ENCODE results near the gene FREM3.

The FREM3 gene

DNA sequence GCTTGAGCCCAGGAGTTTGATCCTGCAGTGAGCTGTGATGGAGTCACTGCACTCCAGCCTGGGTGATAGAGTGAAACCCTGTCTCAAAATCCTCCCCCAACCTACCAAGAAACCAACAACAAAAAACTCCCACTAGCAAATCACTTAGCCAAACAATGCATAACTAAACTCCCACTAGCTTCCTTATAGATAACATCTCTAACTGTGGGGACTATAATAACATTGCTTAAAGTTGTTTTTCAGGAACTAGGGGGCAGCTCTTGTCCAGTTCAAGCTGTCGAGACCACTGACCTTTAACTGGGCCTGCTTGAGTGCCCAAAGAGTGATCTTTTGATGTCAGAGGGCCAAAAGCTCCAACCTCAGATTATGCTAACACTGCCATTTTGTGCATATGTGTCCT, 81.7 kb downstream of the FREM3 start:
- Mint-ChIP-seq H3K27me3 (ENCODE audit: low read depth) (no peaks in the 10 kb centered on the region), H3K36me3 (ENCODE audit: low read depth) (no peaks in the 10 kb centered on the region), H3K4me1 (peaks cover 31% of the 10 kb centered on the region), H3K4me3 (no peak overlapping the region), H3K27ac (peak overlapping the region; percentile 25 to 82 (median 59)), H3K9me3 (no peaks in the 10 kb centered on the region)
- TF ChIP-seq, protein P1, sequence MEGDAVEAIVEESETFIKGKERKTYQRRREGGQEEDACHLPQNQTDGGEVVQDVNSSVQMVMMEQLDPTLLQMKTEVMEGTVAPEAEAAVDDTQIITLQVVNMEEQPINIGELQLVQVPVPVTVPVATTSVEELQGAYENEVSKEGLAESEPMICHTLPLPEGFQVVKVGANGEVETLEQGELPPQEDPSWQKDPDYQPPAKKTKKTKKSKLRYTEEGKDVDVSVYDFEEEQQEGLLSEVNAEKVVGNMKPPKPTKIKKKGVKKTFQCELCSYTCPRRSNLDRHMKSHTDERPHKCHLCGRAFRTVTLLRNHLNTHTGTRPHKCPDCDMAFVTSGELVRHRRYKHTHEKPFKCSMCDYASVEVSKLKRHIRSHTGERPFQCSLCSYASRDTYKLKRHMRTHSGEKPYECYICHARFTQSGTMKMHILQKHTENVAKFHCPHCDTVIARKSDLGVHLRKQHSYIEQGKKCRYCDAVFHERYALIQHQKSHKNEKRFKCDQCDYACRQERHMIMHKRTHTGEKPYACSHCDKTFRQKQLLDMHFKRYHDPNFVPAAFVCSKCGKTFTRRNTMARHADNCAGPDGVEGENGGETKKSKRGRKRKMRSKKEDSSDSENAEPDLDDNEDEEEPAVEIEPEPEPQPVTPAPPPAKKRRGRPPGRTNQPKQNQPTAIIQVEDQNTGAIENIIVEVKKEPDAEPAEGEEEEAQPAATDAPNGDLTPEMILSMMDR (IDR thresholded peaks at IDR 0.05; ENCODE audit: unreplicated experiment in 3 of 3): no peak

DNA sequence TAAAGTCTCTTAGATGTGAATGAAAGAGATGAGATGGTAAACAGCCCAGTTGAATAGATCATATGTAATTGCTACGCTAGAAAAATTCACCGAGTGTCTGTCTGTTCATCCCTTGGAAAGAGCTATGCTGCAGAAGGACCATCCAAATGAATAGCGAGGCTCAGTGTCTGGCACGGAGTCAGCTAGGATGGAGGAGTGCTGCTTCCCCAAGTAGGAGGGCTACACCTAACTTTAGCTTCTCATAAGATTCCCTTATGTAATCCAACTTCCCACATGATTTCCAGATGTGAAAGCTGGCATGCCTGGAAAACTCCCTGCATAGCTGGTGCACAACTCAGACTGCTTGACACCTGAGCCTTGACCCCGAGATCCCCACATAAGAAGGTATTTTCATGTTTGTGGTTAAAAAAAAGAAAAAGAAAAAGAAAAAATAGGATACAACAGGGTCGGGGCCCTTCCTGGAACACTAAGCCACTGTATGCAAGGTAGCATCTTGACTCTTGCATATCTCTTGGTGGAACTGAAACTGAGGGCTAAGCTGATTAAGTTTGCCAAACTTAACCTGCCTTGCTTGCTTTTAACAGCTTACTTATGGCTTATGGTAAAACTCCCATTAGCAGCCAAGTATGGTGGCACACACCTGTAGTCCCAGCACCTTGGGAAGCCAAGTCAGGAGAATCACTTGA, 82.3 kb downstream of the FREM3 start:
- peaks cover 25% of the 10 kb centered on the region for H3K4me1 Mint-ChIP-seq
- TF ChIP-seq, protein P1 (IDR thresholded peaks at IDR 0.05; ENCODE audit: unreplicated experiment in 3 of 3): no peak
- H3K27ac Mint-ChIP-seq: peak overlapping the region in 2 of 3 experiments; percentile 67 to 82
- no peaks in the 10 kb centered on the region for H3K9me3 Mint-ChIP-seq
- H3K4me3 Mint-ChIP-seq: no peak overlapping the region
- H3K36me3 Mint-ChIP-seq (ENCODE audit: low read depth): no peaks in the 10 kb centered on the region
- no peaks in the 10 kb centered on the region for H3K27me3 Mint-ChIP-seq (ENCODE audit: low read depth)

DNA sequence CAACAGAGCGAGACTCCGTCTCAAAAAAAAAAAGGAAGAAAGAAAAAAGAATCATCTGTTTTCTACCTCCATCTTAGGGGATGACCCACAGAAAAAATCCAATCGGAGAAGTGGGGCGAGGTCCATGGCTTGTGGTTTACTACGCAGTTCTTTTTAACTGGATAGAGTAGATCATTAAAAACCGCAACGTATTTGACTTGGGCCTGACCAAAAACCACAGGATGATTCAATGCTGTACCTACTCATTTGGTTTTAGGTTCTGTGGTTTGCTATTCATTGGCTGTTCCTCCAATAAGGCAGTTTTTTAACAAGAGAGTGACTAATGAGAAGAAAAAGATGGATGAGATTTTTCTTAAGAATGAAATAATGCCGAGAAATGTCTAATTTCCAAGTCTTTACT, 83.7 kb downstream of the FREM3 start:
- H3K36me3 Mint-ChIP-seq (ENCODE audit: low read depth): no peaks in the 10 kb centered on the region
- no peak overlapping the region for H3K4me3 Mint-ChIP-seq
- TF ChIP-seq, protein P1 (IDR thresholded peaks at IDR 0.05; ENCODE audit: unreplicated experiment in 3 of 3): no peak
- H3K27ac Mint-ChIP-seq: peak overlapping the region in 2 of 3 experiments; percentile 67 to 82
- H3K27me3 Mint-ChIP-seq (ENCODE audit: low read depth): no peaks in the 10 kb centered on the region
- H3K9me3 Mint-ChIP-seq: no peaks in the 10 kb centered on the region
- H3K4me1 Mint-ChIP-seq: peaks cover 20% of the 10 kb centered on the region

DNA sequence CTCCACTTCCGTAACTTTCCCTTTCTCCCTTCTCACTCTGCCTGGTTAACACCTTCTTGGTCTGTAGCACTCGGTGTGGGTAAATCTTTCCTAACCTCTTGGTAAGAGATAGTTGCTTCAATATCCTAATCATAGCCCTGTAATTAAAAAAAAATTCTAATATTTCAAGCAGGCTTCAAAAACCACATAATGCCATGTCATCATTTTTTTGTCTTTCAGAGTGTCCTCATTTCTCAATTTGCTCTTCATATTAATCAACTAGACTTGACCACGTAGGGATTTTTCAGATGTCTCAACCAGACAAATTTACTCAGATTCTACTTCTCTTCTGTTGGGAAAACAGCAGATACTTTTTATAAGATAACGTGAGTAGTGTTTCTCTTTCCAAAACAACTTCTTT, 91.0 kb downstream of the FREM3 start:
- peaks cover 10% of the 10 kb centered on the region for H3K9me3 Mint-ChIP-seq
- H3K4me3 Mint-ChIP-seq: no peak overlapping the region
- TF ChIP-seq, protein P1 (IDR thresholded peaks at IDR 0.05; ENCODE audit: unreplicated experiment in 3 of 3): no peak
- no peaks in the 10 kb centered on the region for H3K27me3 Mint-ChIP-seq (ENCODE audit: low read depth)
- H3K27ac Mint-ChIP-seq: no peak overlapping the region
- no peaks in the 10 kb centered on the region for H3K4me1 Mint-ChIP-seq
- no peaks in the 10 kb centered on the region for H3K36me3 Mint-ChIP-seq (ENCODE audit: low read depth)

DNA sequence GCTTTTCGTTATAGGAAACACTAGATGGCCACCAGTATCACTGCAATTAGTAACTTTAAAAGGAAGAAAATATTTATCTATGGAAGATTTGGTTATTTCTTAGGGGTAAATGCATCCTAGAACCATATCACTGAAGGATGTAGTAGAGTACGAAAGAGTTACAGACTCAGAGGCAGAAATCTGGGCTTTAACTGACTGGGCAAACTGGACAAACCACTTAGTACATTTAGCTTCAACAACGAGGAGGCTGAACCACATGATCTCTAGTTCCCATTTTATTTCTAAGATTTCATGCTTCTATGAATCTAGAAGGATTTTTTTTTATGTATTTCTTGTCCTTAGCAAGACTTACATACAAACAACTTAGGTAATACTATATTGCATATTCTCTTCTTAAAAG, 94.0 kb downstream of the FREM3 start:
- TF ChIP-seq, protein P1 (IDR thresholded peaks at IDR 0.05; ENCODE audit: unreplicated experiment in 3 of 3): no peak
- Mint-ChIP-seq H3K27me3 (ENCODE audit: low read depth) (no peaks in the 10 kb centered on the region), H3K4me3 (no peak overlapping the region), H3K27ac (no peak overlapping the region), H3K36me3 (ENCODE audit: low read depth) (no peaks in the 10 kb centered on the region), H3K4me1 (no peaks in the 10 kb centered on the region), H3K9me3 (peaks cover 10% of the 10 kb centered on the region)

DNA sequence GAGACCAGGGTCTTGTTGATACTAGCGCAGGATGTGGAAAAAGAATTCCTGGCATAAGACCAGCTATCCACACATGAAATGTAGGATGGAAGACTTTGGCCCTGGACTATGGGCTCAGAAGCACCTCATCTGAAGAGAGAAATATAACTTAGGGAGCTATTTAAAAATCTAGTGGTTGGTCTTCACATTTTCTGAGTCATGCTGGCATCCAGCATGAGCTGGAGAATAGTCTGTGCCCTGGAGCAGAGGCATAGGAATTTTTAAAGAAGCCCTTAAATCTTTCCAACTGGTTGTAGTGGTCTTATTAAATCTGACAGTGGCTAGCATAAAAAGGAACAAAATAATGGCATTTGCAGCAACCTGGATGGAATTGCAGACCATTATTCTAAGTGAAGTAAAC, 100.6 kb downstream of the FREM3 start:
- Mint-ChIP-seq H3K9me3 (peaks cover 2% of the 10 kb centered on the region), H3K27me3 (ENCODE audit: low read depth) (peaks cover 3% of the 10 kb centered on the region), H3K27ac (no peak overlapping the region), H3K4me3 (no peak overlapping the region), H3K4me1 (no peaks in the 10 kb centered on the region), H3K36me3 (ENCODE audit: low read depth) (no peaks in the 10 kb centered on the region)
- TF ChIP-seq, protein P1 (IDR thresholded peaks at IDR 0.05; ENCODE audit: unreplicated experiment in 3 of 3): no peak
